Transverse colon (tissue), 4 donors: ENCODE results near the gene DIS3L2. TPM values are rescaled to one million over a fixed set of nuclear protein-coding genes. Genes with fewer than 3 reads are reported as not detected.

Experiments used
- DNase-seq: peaks from one replicate; pipeline ENCODE4 v3.0.0-alpha.2; 2019
- H3K27ac ChIP-seq, 4 donors: fragments of 200-600 bp; sonication (generic); 2 replicates each; pipeline ENCODE4 v1.5.1; 2016 to 2018; ENCODE audit warnings: inconsistent platforms in 4 of 4
- H3K27me3 ChIP-seq: fragments of 200-600 bp; sonication (generic); 2 replicates; pipeline ENCODE4 v1.5.1; 2017; ENCODE audit warnings: inconsistent platforms
- H3K36me3 ChIP-seq, 4 donors: fragments of 200-600 bp; sonication (generic); 2 replicates each; pipeline ENCODE4 v1.5.1; 2017 to 2019; ENCODE audit warnings: inconsistent platforms in 4 of 4
- H3K4me1 ChIP-seq, 4 donors: fragments of 200-600 bp; sonication (generic); 2 replicates each; pipeline ENCODE4 v1.5.1; 2017 to 2020; ENCODE audit warnings: inconsistent platforms in 4 of 4
- H3K4me3 ChIP-seq, 4 donors: fragments of 200-600 bp; sonication (generic); 1 replicate in 1 of 4; 2 replicates in 3 of 4; pipeline versions ENCODE4 v1.5.1 to v1.6.1; 2017 to 2019; ENCODE audit warnings: inconsistent platforms in 4 of 4
- H3K9me3 ChIP-seq, 2 donors: fragments of 200-600 bp; sonication (generic); 2 replicates each; pipeline ENCODE4 v1.5.1; 2017 to 2019; ENCODE audit warnings: inconsistent platforms in 2 of 2
- EP300 ChIP-seq: sonication (generic); formaldehyde crosslinking; IDR thresholded peaks from one replicate; pipeline ENCODE4 v1.6.1; 2017; ENCODE audit warnings: antibody characterized with exemption, low read depth
- POLR2A ChIP-seq: fragments of 450-650 bp; IDR thresholded peaks from one replicate; pipeline ENCODE4 v1.6.1; 2016; ENCODE audit warnings: antibody characterized with exemption, mild to moderate bottlenecking, moderate library complexity
- POLR2AphosphoS5 ChIP-seq, 3 donors: sonication (generic); formaldehyde crosslinking; IDR thresholded peaks; one replicate each; pipeline ENCODE4 v1.6.1; 2016; ENCODE audit warnings: antibody characterized with exemption in 3 of 3
- WGBS, 2 donors: methylation state at CpG; one replicate each; pipeline ENCODE4 v1.1.5; 2018; ENCODE audit warnings: low coverage in 1 of 2; 5-methylcytosine and 5-hydroxymethylcytosine counted together
- in situ Hi-C, 4 donors: fragments of 200-750 bp; cut with MboI; loops; one replicate each; pipeline versions ENCODE4 v1.15.0 to v1.15.1; 2017; ENCODE audit warnings: low sequenced_read_pairs in 3 of 4, low pct_ligation_motif_present in 1 of 4, low pct_unique_long_range_greater_than_20kb in 1 of 4
- intact Hi-C: fragments of 100-400 bp; cut with DNase I; formaldehyde crosslinking; loops from one replicate; pipeline ENCODE4 v1.15.1; 2023; ENCODE audit warnings: low total_unique reads
- total RNA-seq, 4 donors: library from RNA; depleted of rRNA; stranded (reverse); fragments of >200 nt; gene quantifications; one replicate each; pipeline ENCODE4 v1.1.0, GENCODE V29; 2016
- TF ChIP-seq, protein P1 (sequence below), 5 experiments: fragments of 200-600 bp in 3 of 5; fragments of 450-650 bp in 2 of 5; sonication (generic) in 3 of 5; IDR thresholded peaks; 1 replicate in 2 of 5; 2 replicates in 3 of 5; pipeline ENCODE4 v1.5.1; 2016 to 2017; ENCODE audit warnings: antibody characterized with exemption in 5 of 5, inconsistent platforms in 3 of 5, mild to moderate bottlenecking in 2 of 5, moderate library complexity in 1 of 5

Gene DIS3L2
- total RNA-seq, 4 donors from 2014 or later, result 24.7 to 99.9 (median 51.2) TPM

GRCh38 chr2:232225895-232226294, 264.4 kb downstream of the DIS3L2 start:
- H3K27ac ChIP-seq, result no peak overlapping the region
- no peaks in the 10 kb centered on the region for H3K9me3 ChIP-seq
- H3K4me3 ChIP-seq, result no peak overlapping the region
- 80 to 92% methylated on average over 1 of the region's 1 CpG for WGBS, 2 donors
- no peaks in the 10 kb centered on the region for H3K27me3 ChIP-seq
- in situ Hi-C loops, result no loop called here
- TF ChIP-seq EP300, result no peak
- no peak for TF ChIP-seq POLR2AphosphoS5 (IDR thresholded peaks at IDR 0.05)
- TF ChIP-seq, protein P1, sequence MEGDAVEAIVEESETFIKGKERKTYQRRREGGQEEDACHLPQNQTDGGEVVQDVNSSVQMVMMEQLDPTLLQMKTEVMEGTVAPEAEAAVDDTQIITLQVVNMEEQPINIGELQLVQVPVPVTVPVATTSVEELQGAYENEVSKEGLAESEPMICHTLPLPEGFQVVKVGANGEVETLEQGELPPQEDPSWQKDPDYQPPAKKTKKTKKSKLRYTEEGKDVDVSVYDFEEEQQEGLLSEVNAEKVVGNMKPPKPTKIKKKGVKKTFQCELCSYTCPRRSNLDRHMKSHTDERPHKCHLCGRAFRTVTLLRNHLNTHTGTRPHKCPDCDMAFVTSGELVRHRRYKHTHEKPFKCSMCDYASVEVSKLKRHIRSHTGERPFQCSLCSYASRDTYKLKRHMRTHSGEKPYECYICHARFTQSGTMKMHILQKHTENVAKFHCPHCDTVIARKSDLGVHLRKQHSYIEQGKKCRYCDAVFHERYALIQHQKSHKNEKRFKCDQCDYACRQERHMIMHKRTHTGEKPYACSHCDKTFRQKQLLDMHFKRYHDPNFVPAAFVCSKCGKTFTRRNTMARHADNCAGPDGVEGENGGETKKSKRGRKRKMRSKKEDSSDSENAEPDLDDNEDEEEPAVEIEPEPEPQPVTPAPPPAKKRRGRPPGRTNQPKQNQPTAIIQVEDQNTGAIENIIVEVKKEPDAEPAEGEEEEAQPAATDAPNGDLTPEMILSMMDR (IDR thresholded peaks at IDR 0.05), result no peak
- no peak for TF ChIP-seq POLR2A
- DNase-seq, result no peak
- no peaks in the 10 kb centered on the region for H3K36me3 ChIP-seq
- intact Hi-C loops, result no loop called here
- peaks cover 0 to 8% (median 2%) of the 10 kb centered on the region in 4 donors for H3K4me1 ChIP-seq

- in situ Hi-C loops, result no loop called here
- no peaks in the 10 kb centered on the region for H3K27me3 ChIP-seq
- DNase-seq, result peak; percentile 36
- no peaks in the 10 kb centered on the region for H3K36me3 ChIP-seq
- H3K27ac ChIP-seq, result peak overlapping the region in 3 of 4 donors; percentile 10 to 41 (median 23)
- H3K9me3 ChIP-seq, result no peaks in the 10 kb centered on the region
- intact Hi-C loops, result no loop called here
- TF ChIP-seq EP300, result no peak
- TF ChIP-seq POLR2A, result no peak
- TF ChIP-seq, protein P1 (IDR thresholded peaks at IDR 0.05), result no peak
- TF ChIP-seq POLR2AphosphoS5 (IDR thresholded peaks at IDR 0.05), result peak in 1 of 3 donors; percentile 14
- WGBS, 2 donors, result 80 to 82% methylated on average over 2 to 4 of the region's 4 CpGs
- peaks cover 0 to 8% (median 2%) of the 10 kb centered on the region in 4 donors for H3K4me1 ChIP-seq
- H3K4me3 ChIP-seq, result no peak overlapping the region
Measured at GRCh38 chr2:232228332-232228731, 266.8 kb downstream of the DIS3L2 start.

- Histone ChIP-seq H3K4me1 (peaks cover 0 to 8% (median 2%) of the 10 kb centered on the region in 4 donors), H3K4me3 (no peak overlapping the region), H3K27me3 (no peaks in the 10 kb centered on the region), H3K9me3 (no peaks in the 10 kb centered on the region), H3K27ac (peak overlapping the region in 2 of 4 donors; percentile 23 to 41), H3K36me3 (no peaks in the 10 kb centered on the region)
- TF ChIP-seq POLR2AphosphoS5 (IDR thresholded peaks at IDR 0.05), result no peak
- no peak for TF ChIP-seq EP300
- TF ChIP-seq, protein P1 (IDR thresholded peaks at IDR 0.05), result no peak
- no peak for TF ChIP-seq POLR2A
- 61 to 75% methylated on average over 2 to 7 of the region's 7 CpGs for WGBS, 2 donors
- in situ Hi-C loops (no loop called here), intact Hi-C loops (no loop called here)
- no peak for DNase-seq
Measured at GRCh38 chr2:232228971-232229894, 267.7 kb downstream of the DIS3L2 start.

DNA sequence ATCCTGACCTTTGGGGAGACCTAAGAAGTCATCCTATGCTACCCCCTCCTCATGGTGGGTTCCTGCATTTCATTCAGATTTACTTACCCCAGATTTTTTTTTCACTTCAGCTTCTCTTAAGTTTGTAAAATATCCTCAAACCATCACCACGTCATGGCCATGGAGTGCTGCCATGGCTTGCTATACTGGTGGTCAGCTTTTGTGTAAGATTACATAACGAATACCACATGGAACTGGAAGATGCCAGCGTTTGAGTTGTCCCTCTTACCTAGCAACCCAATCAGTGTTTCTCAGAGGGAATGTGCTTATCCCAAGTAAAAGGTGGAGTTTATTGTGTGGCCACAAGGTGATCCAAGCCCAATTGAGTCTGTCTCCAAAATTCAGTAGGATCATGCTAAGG, 268.4 kb downstream of the DIS3L2 start:
- 82 to 91% methylated on average over 3 of the region's 3 CpGs for WGBS, 2 donors
- intact Hi-C loops, result no loop called here

More for the DNA sequence above, 268.4 kb downstream of the DIS3L2 start:
- Histone ChIP-seq H3K9me3 (no peaks in the 10 kb centered on the region), H3K27ac (no peak overlapping the region), H3K4me1 (peaks cover 0 to 12% (median 6%) of the 10 kb centered on the region in 4 donors), H3K4me3 (no peak overlapping the region), H3K36me3 (no peaks in the 10 kb centered on the region), H3K27me3 (no peaks in the 10 kb centered on the region)
- in situ Hi-C loops, result no loop called here
- DNase-seq, result no peak
- TF ChIP-seq, protein P1 (IDR thresholded peaks at IDR 0.05), result no peak
- no peak for TF ChIP-seq POLR2AphosphoS5 (IDR thresholded peaks at IDR 0.05)
- no peak for TF ChIP-seq EP300
- TF ChIP-seq POLR2A, result no peak
